Heart right ventricle (tissue), 16 donors: ENCODE results near the gene CHRNA4. TPM values are rescaled to one million over a fixed set of nuclear protein-coding genes. Genes with fewer than 3 reads are reported as not detected.

ENCODE experiments used
- ATAC-seq, 8 donors: fragments of 200-7000 bp; cut with Tn5 transposase; one replicate each; pipeline ENCODE4 v1.9.1; 2020; ENCODE audit warnings: mild to moderate bottlenecking in 8 of 8, moderate library complexity in 8 of 8, moderate number of reproducible peaks in 1 of 8
- DNase-seq, 2 donors: peaks; one replicate each; pipeline ENCODE4 v3.0.0-alpha.2; 2020
- H3K27ac ChIP-seq, 10 donors: fragments of 200-600 bp; sonication (generic) in 2 of 10; one replicate each; pipeline versions ENCODE4 v1.5.0 to v1.8.0; 2020 to 2022; ENCODE audit warnings: mild to moderate bottlenecking in 3 of 10
- H3K27me3 ChIP-seq, 7 donors: fragments of 200-600 bp; one replicate each; pipeline ENCODE4 v1.8.0; 2021 to 2022; ENCODE audit warnings: mild to moderate bottlenecking in 2 of 7
- H3K36me3 ChIP-seq, 9 donors: fragments of 200-600 bp; sonication (generic) in 1 of 9; one replicate each; pipeline versions ENCODE4 v1.5.0 to v1.8.0; 2020 to 2022; ENCODE audit warnings: mild to moderate bottlenecking in 2 of 9
- H3K4me1 ChIP-seq, 9 donors: fragments of 200-600 bp; sonication (generic) in 1 of 9; one replicate each; pipeline versions ENCODE4 v1.5.0 to v1.8.0; 2020 to 2022; ENCODE audit warnings: mild to moderate bottlenecking in 4 of 9
- H3K4me3 ChIP-seq, 10 donors: fragments of 200-600 bp; sonication (generic) in 2 of 10; one replicate each; pipeline versions ENCODE4 v1.5.0 to v1.8.0; 2020 to 2022; ENCODE audit warnings: mild to moderate bottlenecking in 7 of 10, moderate library complexity in 2 of 10
- H3K9me3 ChIP-seq, 11 donors: fragments of 200-600 bp in 10 of 11; sonication (generic) in 2 of 11; one replicate each; pipeline versions ENCODE4 v1.5.0 to v1.8.0; 2013 to 2022; ENCODE audit warnings: mild to moderate bottlenecking in 2 of 11, control low read depth in 1 of 11, moderate library complexity in 1 of 11
- WGBS, 2 donors: extraction: QIAGEN DNeasy Blood & Tissue Kit; methylation state at CpG; one replicate each; pipeline ENCODE4 v1.1.7; 2013; ENCODE audit warnings: inconsistent platforms in 1 of 2; 5-methylcytosine and 5-hydroxymethylcytosine counted together
- intact Hi-C, 10 donors: fragments of 100-400 bp; cut with DNase I; formaldehyde crosslinking; loops; one replicate each; pipeline versions ENCODE4 v1.11.1 to v1.14.2; 2022
- polyA plus RNA-seq, 2 donors: library from polyadenylated mRNA; stranded (reverse); fragments of 200-250 nt; gene quantifications; one replicate each; pipeline ENCODE4 v1.2.3, GENCODE V29; 2013
- total RNA-seq, 10 donors: library from RNA; stranded (reverse); fragmentation: NEBNext Ultra II Directional in 3 of 10; extraction: Animal tissue kit (Norgen Biotek cat#: 25700) in 3 of 10; gene quantifications; one replicate each; pipeline versions ENCODE4 v1.2.1 to v1.2.4, GENCODE V29; 2021 to 2023
- TF ChIP-seq, protein P1 (sequence below), 9 donors: fragments of 200-600 bp; sonication (generic) in 2 of 9; IDR thresholded peaks; one replicate each; pipeline versions ENCODE4 v1.5.0 to v1.8.0; 2021 to 2022; ENCODE audit warnings: antibody characterized with exemption in 9 of 9, mild to moderate bottlenecking in 5 of 9, moderate library complexity in 1 of 9
- donor health status: Arrhythmogenic right ventricular cardiomyopathy.
- donor health status: ischemic (EF 13 %, LVEDD 7.1; RV severe dilation, severe dysfunction).
- donor health status: healthy with polysubstance abuse.
- donor health status: DM: no; HTN: yes; CAD: no.
- donor health status: DM: no; HTN: no; CAD: no.
- donor health status: ischemic (EF 25% LVEDD 6.9; RV normal size, moderate dysfunction).
- donor health status: ischemic (EF 25% LVEDD 5.7; RV mildly dilated, moderate dysfunction).
- donor health status: healthy.
- donor health status: DM: yes; HTN: yes; CAD: no.
- donor health status: Ischemic cardiomyopathy.
- donor health status: ischemic (EF 35%, LVEDD 5.7; RV mildly dilated, moderate dysfunction).
- donor health status: nonischemic (EF 11% LVEDD 7.7; RV severe dilation, severe dysfunction).
- donor health status: DM: yes; HTN: yes; CAD: no.
- donor health status: PGD.
- donor health status: ischemic (EF 29% LVEDD 5.4; RV normal size, mild dysfunction).
- donor health status: nonischemic (EF 23%, LVEDD 6.1; RV moderate dilation, normal function).

CHRNA4 gene
- total and polyA plus RNA-seq, 12 donors: 0.06 to 1.5 (median 0.90) TPM; not detected in 4

DNA sequence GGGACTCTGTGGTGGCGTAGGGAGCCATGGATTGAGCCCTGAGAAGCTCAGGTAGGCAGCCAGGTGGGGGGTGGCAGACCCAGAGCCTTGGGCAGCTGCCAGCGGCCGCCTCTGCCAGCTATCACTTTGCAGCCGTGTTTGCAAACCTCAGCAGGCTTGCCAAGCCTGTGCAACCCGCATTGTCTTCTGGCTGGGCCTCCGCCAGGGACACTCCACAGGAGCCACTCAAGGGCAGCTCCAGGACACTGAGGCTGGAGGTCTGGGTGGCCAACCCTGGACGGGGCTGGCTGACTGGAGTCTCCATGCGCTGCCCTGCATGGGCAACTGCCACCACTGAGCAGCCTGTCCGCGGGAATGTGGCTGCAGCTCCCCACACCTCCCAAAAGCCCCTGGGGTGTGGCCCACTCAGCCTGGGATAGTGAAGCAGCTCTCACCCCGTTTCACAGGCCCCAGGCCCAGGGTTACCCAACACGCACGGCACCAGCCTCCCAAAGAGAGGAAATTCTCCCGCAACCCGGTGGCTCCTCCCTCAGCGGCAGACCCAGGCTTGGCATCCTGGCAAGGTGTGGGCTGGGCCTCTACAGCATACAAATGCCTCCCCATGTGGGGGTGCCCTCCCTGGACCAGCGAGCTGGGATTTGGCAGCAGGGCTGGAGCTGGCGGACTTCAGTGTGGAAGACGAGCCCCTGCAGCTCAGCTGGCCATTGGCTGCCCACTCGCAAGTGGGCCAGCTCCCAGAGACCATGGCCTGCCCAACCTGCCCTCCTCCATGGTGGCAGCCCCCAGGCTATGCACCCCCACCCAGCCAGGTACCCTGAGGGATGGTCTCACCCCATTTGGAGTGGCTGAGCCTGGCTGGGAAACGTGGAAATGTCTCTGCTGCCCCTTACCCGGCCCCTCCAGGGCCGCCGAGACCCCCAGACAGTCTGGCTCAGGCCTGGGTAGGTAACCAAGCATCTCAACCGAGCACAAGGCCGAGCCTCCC, 2.9 kb downstream of the CHRNA4 start:
- ATAC-seq (peak; percentile 68 to 90 (median 84)), DNase-seq (peak; percentile 63 to 82)
- Histone ChIP-seq H3K27ac (no peak overlapping the region), H3K27me3 (peaks cover 4 to 62% (median 46%) of the 10 kb centered on the region in 7 donors), H3K4me3 (no peak overlapping the region), H3K36me3 (no peaks in the 10 kb centered on the region), H3K9me3 (no peaks in the 10 kb centered on the region), H3K4me1 (peaks cover 0 to 19% (median 8%) of the 10 kb centered on the region in 9 donors)
- 61 to 62% methylated on average over 24 to 26 of the region's 26 CpGs for WGBS, 2 donors
- intact Hi-C loops: no loop called here
- TF ChIP-seq, protein P1, sequence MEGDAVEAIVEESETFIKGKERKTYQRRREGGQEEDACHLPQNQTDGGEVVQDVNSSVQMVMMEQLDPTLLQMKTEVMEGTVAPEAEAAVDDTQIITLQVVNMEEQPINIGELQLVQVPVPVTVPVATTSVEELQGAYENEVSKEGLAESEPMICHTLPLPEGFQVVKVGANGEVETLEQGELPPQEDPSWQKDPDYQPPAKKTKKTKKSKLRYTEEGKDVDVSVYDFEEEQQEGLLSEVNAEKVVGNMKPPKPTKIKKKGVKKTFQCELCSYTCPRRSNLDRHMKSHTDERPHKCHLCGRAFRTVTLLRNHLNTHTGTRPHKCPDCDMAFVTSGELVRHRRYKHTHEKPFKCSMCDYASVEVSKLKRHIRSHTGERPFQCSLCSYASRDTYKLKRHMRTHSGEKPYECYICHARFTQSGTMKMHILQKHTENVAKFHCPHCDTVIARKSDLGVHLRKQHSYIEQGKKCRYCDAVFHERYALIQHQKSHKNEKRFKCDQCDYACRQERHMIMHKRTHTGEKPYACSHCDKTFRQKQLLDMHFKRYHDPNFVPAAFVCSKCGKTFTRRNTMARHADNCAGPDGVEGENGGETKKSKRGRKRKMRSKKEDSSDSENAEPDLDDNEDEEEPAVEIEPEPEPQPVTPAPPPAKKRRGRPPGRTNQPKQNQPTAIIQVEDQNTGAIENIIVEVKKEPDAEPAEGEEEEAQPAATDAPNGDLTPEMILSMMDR (IDR thresholded peaks at IDR 0.05): no peak

DNA sequence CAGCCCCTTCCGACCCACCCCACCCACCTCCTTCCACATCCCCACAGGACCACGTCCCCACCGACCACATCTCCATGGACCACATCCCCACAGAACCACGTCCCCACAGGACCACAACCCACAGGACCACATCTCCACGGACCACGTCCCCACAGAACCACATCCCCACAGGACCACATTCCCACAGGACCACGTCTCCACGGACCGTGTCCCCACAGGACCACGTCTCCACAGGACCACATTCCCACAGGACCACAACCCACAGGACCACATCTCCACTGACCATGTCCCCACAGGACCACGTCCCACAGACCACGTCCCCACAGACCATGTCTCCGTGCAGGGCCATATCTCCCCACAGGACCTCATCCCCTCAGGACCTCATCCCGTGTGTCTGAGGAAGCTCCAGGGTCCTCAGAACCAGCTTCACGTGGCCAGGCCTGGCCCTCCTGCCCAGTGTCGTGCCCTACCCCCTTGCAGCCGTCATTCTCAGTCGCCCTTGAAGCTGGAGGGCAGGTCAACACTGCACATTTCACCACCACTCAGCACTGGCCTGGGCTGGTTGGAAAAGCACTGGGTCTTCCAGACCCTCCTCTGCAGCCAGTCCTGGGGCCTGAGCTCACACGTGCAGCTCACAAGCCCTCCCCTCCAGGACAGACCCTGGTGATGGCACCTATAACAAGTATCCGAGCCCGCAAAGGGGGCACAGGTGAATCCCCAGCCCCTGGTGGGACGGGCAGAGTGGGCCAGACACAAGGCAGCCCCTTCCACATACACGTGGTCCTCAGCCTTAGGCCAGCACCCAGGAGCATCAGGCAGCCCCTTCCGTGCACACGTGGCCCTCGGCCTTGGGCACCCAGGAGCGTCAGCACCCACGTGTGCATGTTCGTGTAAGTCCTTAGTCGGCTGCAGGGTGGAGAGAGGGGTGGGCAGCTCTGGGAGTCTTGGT, 3.9 kb downstream of the CHRNA4 start:
- 70 to 75% methylated on average over 30 of the region's 30 CpGs for WGBS, 2 donors
- H3K4me3 ChIP-seq: no peak overlapping the region
- peaks cover 4 to 59% (median 35%) of the 10 kb centered on the region in 7 donors for H3K27me3 ChIP-seq
- ATAC-seq: peak in 5 of 8 donors; percentile 3 to 50 (median 20)
- H3K4me1 ChIP-seq: peaks cover 0 to 29% (median 17%) of the 10 kb centered on the region in 9 donors
- TF ChIP-seq, protein P1 (IDR thresholded peaks at IDR 0.05): no peak
- intact Hi-C loops: no loop called here
- no peaks in the 10 kb centered on the region for H3K36me3 ChIP-seq
- H3K9me3 ChIP-seq: no peaks in the 10 kb centered on the region
- H3K27ac ChIP-seq: no peak overlapping the region
- DNase-seq: peak in 1 of 2 donors; percentile 16

DNA sequence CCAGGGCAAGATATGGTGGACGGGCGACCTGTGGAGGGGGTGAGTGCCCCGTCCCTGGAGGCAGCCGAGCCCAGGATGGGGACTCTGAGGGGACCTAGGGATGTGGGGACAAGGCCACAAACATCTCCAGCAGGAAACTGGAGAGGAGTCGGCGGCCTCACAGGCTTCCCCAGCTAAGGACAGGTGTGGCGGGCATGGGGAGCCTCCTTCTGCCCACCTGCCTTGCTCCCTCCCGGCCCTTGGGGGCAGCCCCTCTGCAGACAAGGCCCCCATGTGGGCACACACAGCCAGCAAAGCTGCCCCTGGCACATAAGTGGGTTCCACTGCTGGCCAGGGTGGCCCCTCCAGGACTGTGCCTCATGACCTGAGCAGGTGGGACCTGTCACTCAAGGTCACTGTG, 4.6 kb downstream of the CHRNA4 start:
- intact Hi-C loops: no loop called here
- 91 to 93% methylated on average over 8 of the region's 8 CpGs for WGBS, 2 donors
- H3K9me3 ChIP-seq: no peaks in the 10 kb centered on the region
- peak in 1 of 2 donors; percentile 6 for DNase-seq
- peaks cover 0 to 34% (median 20%) of the 10 kb centered on the region in 9 donors for H3K4me1 ChIP-seq
- no peak overlapping the region for H3K27ac ChIP-seq
- TF ChIP-seq, protein P1 (IDR thresholded peaks at IDR 0.05): no peak
- no peak for ATAC-seq
- no peak overlapping the region for H3K4me3 ChIP-seq
- peaks cover under 1 to 53% (median 29%) of the 10 kb centered on the region in 7 donors for H3K27me3 ChIP-seq
- H3K36me3 ChIP-seq: no peaks in the 10 kb centered on the region
